WTC11 (cell line): ENCODE measurements around the gene FBLN2.

Experiments
- CTCF ChIP-seq: fragments of 200-600 bp; IDR thresholded peaks from 2 replicates; pipeline ENCODE4 v1.8.0; 2022; ENCODE audit warnings: antibody characterized with exemption
- NFYB ChIP-seq: sonication (generic); formaldehyde crosslinking; conservative IDR thresholded peaks from 2 replicates; pipeline ENCODE4 v1.8.0; 2022; ENCODE audit warnings: low read depth, missing genetic modification reagents
- ZNF281 ChIP-seq: sonication (generic); formaldehyde crosslinking; IDR thresholded peaks from 2 replicates; pipeline ENCODE4 v1.8.0; 2023; ENCODE audit warnings: mild to moderate bottlenecking, missing genetic modification reagents

- TF ChIP-seq NFYB (no peak), CTCF (no peak), ZNF281 (CRISPR knock-in tag) (no peak)
These were observed 134.4 kb downstream of the FBLN2 start for GRCh38 chr3:13683288-13683687.
